ENCODE data around the gene SLC6A7.

Gene SLC6A7

DNA sequence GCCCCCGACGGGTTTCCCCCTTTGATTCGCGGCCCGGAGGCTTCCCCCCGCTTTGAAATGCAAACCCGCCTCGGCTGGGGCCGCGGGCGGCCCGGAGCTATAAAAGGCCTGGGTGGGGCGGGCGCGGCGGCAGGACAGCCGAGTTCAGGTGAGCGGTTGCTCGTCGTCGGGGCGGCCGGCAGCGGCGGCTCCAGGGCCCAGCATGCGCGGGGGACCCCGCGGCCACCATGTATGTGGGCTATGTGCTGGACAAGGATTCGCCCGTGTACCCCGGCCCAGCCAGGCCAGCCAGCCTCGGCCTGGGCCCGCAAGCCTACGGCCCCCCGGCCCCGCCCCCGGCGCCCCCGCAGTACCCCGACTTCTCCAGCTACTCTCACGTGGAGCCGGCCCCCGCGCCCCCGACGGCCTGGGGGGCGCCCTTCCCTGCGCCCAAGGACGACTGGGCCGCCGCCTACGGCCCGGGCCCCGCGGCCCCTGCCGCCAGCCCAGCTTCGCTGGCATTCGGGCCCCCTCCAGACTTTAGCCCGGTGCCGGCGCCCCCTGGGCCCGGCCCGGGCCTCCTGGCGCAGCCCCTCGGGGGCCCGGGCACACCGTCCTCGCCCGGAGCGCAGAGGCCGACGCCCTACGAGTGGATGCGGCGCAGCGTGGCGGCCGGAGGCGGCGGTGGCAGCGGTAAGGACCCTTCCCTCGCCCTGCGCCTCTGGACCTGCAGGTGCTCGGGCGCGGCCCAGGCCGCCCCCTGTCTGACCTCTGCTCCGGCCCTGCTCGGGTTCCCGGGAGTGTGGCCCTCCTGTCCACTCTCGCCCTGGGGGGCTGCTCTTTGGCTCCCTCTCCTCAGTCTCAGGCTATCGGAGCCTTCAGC, 23.0 kb upstream of the SLC6A7 start, which contains the start of gene CDX1:
TSS of gene CDX1 (plus strand) at position 129 of the 862 bp plus-strand sequence. CDS start at position 228, 99 bp downstream.
- in situ Hi-C loops (cut with HindIII; ENCODE audit: low pct_ligation_motif_present, low pct_unique_long_range_greater_than_20kb, low sequenced_read_pairs) = no loop called here
- no peak for DNase-seq

DNA sequence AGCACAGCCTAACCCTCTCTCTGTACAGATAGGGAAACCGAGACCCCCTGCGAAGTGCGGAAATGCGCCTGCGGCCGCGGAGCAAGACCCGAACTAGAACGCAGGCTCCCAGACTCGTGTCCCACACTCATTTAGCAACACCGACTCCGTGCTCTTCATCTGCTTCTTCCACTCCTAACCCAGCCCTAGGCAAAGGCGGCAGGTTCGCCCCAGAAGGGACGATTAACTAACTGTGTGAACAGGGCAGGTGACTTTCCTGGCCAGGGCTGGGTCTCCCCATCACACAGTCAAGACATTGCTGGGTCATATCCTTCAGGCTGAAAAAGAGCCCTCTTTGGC, 22.4 kb upstream of the SLC6A7 start:
- DNase-seq = no peak
- in situ Hi-C loops (cut with HindIII; ENCODE audit: low pct_ligation_motif_present, low pct_unique_long_range_greater_than_20kb, low sequenced_read_pairs) = no loop called here

DNA sequence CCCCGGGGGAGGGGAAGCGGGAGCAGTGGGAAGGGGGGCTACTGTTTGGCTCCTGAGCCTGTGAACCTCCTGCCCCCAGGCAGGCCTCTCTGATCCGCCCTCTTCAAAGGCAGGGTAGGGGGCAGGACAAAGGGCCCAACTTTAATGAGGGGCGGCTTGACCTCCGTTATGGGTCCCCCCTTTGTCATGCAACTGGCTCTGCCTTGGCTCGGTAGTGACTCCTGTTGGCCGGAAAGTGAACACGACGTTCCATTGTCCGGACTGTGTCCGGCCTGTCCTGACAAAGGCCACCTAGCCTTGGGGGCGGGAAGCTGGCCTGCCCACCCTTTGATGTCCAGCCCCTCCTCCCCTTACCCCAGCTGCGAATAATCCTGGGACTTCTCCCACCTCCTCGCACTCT, 22.0 kb upstream of the SLC6A7 start:
- no peak for DNase-seq
- in situ Hi-C loops (cut with HindIII; ENCODE audit: low pct_ligation_motif_present, low pct_unique_long_range_greater_than_20kb, low sequenced_read_pairs) = no loop called here

DNA sequence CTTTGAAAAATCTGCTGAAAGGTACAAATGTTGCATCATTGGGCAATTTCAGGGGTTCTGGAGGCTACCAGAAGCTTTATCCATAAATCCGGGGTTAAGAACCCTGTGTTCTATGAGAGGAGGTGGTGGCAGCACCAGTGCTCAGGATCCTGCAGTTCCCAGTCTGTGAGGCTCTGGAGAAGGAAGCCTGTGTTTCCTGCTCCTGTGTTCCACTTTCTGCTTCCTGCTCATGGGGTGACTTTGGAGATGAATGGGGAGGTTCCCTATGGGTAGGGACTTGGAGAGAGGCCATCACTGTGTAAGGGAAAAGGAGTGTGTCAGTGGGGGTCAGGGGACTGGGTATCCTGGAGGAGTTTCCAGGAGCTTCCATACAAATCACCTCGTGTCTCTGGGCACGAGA, 21.0 kb upstream of the SLC6A7 start:
- in situ Hi-C loops (cut with HindIII; ENCODE audit: low pct_ligation_motif_present, low pct_unique_long_range_greater_than_20kb, low sequenced_read_pairs) = no loop called here
- no peak for DNase-seq

DNA sequence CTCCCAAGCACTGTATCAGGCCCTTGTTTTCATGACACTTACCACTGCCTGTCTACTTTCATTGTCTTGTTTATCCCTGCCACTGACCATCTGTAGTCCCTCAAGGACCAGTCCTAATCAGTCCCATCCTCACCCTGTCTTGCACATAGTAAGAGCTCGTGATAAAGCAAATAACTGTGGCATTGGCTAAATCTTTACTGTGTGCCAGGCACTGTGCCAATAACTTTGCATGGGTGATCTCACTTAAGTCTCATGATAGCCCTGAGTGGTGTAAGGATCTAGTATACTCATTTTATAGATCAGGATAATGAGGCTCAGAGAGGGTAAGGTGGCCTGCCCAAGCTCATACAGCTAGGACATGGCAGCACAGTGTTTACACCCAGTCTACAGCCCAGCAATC, 17.7 kb upstream of the SLC6A7 start:
- in situ Hi-C loops (cut with HindIII; ENCODE audit: low pct_ligation_motif_present, low pct_unique_long_range_greater_than_20kb, low sequenced_read_pairs) = no loop called here
- no peak for DNase-seq

DNA sequence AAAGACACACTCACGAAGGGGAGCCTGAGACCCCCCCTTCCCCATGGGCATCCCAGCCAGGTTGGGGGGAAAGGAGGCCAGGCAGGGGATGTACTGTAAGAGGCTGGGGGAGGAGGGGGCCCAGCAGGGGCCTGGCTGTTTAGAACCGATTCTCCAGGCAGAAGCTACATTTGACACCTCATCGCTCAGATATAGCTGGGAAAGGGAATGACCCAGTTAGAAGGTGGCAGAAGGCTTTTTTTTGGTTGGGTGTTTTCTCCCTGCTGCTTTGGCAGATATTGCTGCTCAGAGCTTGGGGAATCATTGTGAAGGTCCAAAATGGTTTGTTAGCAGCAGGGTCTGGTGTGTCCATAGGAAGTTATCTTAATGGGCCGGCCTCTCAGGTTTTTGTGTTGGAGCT, 17.3 kb upstream of the SLC6A7 start:
- in situ Hi-C loops (cut with HindIII; ENCODE audit: low pct_ligation_motif_present, low pct_unique_long_range_greater_than_20kb, low sequenced_read_pairs) = no loop called here
- no peak for DNase-seq

DNA sequence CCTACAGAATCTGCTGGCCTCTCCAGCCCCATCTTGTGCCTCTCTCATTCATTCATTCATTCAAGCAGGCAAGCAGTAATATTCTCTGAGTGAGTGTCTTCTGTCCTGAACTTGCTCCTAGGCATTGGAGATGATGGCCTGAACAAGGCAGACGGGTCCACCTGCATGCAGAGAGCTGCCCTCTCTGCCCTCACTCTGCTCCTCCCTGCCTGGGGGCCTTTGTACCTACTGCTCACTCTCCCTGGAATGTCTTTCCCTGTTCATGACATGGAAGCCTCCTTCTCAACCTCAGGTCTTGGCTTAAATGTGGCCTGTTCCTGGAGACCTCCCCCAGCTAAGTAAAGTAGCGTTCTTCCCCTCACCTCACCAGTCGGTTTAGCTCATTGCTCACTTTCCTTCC, 16.7 kb upstream of the SLC6A7 start:
- DNase-seq = no peak
- in situ Hi-C loops (cut with HindIII; ENCODE audit: low pct_ligation_motif_present, low pct_unique_long_range_greater_than_20kb, low sequenced_read_pairs) = no loop called here

DNA sequence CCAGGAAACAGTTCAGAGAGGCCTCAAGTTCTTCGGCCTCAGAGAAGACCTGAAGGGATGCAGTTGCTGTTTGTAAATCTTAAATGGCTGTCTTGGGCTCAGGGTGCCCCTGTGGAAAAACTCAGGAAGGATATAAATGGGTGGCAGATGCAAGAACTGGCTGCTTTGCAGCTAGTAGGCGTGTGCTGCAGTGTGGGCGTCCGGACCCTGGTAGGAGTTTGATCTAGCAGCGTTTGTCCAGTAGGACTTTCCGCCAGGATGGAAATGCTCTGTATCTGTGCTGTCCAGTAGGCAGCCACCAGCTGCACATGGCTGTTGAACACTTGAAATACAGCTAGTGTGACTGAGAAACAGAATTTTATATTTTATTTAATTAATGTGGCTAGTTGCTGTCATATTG, 15.6 kb upstream of the SLC6A7 start:
- in situ Hi-C loops (cut with HindIII; ENCODE audit: low pct_ligation_motif_present, low pct_unique_long_range_greater_than_20kb, low sequenced_read_pairs) = no loop called here
- DNase-seq = no peak

DNA sequence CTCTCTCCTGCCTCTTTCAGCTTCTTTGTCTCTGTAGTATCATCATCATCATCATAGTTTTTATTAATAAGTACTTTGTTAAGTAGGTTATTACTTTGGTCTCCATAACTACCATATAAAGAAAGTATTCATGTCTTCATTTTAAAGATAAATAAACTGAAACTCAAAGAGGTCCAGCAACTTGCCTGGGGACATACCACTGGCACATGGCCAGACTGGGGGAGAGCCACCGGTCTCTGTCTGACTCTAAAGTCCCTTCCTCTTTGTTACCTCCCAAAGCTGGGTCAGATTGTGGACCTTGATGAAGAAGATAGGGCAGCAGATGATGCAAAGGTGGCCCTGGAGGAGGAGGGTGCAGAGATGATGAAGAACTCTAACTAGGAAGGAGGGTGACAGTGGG, 14.8 kb upstream of the SLC6A7 start:
- no peak for DNase-seq
- in situ Hi-C loops (cut with HindIII; ENCODE audit: low pct_ligation_motif_present, low pct_unique_long_range_greater_than_20kb, low sequenced_read_pairs) = no loop called here

DNA sequence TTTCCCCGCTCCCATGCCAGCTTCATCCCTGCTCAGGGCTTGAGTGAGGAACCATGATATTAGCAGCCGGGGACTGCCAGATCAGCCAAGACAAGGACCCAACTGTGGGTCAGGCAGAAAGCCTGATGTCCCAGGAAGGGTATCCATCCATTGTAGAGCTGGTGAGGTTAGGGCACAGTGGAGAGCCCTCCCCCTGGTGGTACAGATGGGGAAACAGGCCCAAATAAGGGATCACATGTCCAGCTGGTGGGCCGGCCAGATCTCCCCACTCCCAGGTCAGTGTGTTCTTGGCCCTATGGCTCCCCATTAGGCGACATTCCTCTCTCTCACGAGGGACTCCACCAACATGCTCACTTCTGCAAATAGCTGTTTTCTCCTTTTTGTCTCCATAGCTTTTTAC, 14.3 kb upstream of the SLC6A7 start:
- in situ Hi-C loops (cut with HindIII; ENCODE audit: low pct_ligation_motif_present, low pct_unique_long_range_greater_than_20kb, low sequenced_read_pairs) = no loop called here
- DNase-seq = peak; percentile 40

DNA sequence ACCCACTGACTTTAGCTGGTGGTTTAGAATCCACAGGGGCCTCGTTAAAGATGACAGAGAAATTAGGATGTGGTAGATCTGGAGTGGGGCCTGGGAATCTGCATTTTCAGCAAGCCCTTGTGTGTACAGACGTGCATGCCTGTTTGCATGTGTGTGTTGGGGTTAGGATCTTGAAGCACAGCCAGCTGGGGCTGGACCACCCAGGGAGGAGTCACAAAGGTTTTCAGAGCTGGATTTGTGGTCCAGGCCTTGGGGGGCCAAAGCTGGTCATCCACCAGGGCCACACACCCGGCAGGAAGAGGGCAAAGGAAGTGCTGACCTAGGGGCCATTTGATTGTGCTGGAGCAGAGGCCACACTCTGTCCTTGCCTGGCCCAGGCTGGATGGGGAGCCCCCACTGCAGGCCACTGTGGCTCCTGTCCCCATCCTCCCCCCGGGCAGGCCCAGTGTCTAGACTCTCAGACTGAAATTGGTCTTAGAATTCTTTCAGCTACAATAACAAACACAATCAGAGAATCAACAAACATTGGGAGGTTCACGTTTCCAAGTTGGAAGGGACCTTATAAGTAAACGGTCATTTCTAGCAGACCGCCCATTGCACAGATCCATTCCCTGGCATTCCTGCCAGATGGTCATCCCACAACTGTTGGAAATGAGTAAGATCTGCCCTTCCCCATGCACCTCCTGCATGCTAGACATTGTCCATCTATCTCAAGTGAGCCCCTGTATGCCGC, 13.0 kb upstream of the SLC6A7 start:
- in situ Hi-C loops (cut with HindIII; ENCODE audit: low pct_ligation_motif_present, low pct_unique_long_range_greater_than_20kb, low sequenced_read_pairs) = no loop called here
- DNase-seq = no peak

DNA sequence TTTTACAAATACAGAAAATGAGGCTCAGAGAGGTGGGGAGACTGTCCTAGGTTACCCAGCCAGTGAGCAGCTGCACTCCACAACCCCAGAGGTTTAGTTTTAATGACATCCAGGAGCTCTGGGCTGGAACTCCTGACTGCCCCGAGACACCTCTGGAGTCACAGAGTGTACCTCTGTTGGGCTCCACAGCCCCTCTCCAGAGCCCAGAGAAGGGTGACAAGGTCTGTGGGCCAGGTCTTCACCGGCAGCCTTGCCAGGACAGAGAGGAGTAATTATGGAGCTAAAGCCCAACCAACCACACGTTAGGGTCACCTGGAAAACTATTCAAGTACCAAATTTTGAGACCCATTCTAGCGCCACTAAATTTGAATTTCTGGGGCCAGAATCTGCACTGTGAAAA, 12.1 kb upstream of the SLC6A7 start:
- DNase-seq = no peak
- in situ Hi-C loops (cut with HindIII; ENCODE audit: low pct_ligation_motif_present, low pct_unique_long_range_greater_than_20kb, low sequenced_read_pairs) = no loop called here

DNA sequence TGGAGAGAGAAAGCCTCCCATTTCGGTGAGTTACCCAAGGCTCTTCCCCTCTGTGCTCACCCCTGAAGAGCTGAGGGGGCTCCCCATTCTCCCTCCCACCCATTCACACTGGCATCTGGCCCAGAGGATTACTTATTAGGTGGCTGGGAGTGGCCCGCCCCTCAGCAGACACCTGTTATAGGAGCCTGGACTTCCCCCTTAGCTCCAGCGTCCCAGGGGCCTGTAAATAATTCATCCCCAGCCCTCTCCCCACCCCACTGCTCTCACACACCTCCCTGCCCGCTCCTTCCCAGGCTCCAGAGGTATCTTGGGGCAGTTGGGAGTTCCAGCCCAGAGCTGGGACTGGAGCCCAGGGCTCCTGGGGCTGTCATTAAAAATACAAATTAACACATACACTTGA, 11.6 kb upstream of the SLC6A7 start:
- in situ Hi-C loops (cut with HindIII; ENCODE audit: low pct_ligation_motif_present, low pct_unique_long_range_greater_than_20kb, low sequenced_read_pairs) = no loop called here
- no peak for DNase-seq

DNA sequence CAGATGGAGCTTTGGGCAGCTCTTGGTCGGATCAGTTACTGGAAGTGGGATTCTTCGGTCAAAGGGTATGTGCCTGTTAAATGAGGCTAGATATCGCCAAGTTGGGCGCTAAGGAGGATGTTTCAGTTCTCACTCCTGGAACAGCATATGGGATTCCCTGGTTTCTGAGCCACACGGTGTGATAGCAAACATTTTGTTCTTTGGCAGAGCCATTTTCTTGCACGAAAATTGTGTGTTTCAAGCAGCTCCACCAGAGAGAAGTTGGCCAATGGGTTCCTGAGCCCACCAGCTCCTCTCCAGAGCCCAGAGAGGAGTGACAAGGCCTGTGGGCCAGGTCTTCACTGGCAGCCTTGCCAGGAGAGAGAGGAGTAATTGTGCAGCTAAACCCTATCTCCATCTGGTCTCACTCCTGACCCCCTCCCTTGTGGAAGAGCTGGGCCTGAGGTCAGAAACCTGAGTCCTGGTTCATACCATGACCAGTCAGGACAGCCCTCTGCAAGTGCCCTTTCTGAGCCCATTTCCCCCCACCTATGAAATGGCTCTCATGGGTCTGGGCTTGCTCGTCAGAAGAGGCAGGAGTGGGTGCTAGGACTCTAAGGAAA, 10.7 kb upstream of the SLC6A7 start:
- no peak for DNase-seq
- in situ Hi-C loops (cut with HindIII; ENCODE audit: low pct_ligation_motif_present, low pct_unique_long_range_greater_than_20kb, low sequenced_read_pairs) = no loop called here

DNA sequence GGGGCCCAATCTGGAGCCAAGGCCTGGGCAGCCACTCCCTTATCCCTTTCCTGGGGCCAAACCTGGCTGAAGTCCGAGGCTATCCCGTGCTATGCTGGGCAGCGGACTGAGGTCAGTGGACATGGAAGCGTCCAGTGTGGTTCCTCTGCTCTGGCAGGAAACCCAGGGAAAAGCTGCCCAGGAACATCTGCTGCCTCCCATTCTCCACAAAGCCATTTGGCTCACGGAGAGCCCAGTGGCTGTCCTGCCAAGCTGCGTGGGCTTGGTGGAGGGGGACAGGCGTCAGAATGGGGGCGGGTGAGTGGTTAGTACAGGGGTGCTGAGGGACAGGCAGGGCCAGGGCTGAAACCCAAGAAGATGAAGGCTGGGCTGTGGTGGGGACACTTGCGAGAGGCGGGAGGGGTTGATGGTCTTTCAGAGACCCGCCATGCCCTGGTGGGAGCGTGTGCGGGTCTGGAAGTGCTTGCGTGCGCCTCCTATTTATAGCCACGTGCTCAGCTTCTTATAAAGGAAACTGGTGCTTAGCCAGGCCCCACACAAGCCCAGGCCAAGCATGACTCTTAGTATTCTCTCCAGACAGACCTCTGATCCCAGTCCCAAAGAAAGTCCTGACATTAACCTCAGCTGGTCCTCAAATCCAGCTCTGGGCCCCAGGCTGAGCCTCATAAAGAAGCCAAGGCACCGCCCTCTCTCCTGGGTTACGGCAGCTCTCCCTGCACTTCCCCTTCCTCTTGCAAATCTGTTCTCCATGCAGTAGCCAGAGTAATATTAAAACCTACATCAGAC, 9.4 kb upstream of the SLC6A7 start:
- DNase-seq = no peak

DNA sequence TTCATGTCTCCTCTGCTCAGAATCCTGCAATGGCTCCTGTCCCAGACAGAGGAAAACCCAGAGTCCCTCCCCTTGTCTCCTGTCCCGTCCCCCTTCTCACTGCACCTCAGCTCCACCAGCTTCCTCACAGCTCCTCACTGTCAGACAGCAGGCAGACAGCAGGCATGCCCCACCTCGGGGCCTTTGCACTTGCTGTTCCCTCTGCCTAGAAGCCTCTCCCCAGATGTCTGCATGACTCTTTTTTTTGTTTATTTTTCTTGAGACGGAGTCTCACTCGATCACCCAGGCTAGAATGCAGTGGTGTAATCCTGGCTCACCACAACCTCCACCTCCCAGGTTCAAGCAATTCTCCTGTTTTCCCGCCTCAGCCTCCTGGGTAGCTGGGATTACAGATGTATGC, 8.8 kb upstream of the SLC6A7 start:
- in situ Hi-C loops (cut with HindIII; ENCODE audit: low pct_ligation_motif_present, low pct_unique_long_range_greater_than_20kb, low sequenced_read_pairs) = no loop called here

More for the DNA sequence above, 9.4 kb upstream of the SLC6A7 start:
- in situ Hi-C loops (cut with HindIII; ENCODE audit: low pct_ligation_motif_present, low pct_unique_long_range_greater_than_20kb, low sequenced_read_pairs) = no loop called here

DNA sequence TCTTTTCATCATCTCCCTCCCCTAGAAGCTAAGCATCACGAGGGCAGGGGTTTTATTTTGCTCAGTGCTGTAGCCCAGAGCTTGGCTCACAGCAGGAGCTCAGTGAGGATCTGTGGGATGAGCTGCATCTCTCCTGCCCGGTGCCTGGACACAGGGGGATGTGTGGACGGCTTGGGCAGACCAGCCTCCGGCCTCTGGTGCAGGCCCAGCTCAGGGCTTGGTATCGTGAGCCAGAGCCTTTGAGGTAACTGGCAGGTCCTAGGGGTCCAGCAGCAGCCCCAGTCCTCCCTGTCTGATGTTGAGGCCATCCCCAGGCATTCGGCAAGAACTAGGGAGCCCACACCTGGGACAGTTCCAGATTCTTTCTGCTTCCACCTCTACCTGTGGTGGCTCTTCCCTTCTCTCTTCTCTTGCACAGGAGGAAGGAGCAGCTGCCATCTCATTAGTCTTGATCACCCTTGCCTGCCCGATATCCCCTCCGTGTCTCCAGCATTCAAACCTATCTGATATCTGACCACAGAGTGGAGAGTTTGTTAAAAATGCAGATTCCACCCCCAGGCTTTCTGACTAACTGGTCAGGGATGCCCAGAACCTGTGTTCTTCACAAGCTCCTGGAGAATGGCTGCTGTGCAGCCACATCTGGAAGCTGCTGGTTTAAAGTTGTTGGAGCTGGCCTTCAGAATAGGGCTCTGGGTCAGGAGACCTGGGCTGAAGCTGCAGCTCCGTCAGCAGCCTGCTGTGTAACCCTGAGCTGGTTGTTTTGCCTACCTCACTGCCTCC, 7.9 kb upstream of the SLC6A7 start:
- no peak for DNase-seq
- in situ Hi-C loops (cut with HindIII; ENCODE audit: low pct_ligation_motif_present, low pct_unique_long_range_greater_than_20kb, low sequenced_read_pairs) = no loop called here

More for the DNA sequence above, 8.8 kb upstream of the SLC6A7 start:
- no peak for DNase-seq

DNA sequence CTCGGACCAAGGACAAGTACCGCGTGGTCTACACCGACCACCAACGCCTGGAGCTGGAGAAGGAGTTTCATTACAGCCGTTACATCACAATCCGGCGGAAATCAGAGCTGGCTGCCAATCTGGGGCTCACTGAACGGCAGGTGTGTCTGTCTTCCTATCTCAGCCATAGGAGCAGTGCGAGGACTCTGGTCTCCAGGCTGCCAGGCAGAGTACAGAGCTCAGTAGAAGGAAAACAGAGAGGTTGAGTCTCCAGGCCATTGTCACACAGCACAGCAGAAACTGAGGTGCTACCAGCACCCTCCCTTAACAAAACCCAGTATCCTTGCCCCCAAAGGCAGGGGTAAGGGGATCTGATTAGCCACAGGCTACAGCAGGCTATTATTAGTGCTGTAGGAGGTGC, 7.1 kb upstream of the SLC6A7 start:
- in situ Hi-C loops (cut with HindIII; ENCODE audit: low pct_ligation_motif_present, low pct_unique_long_range_greater_than_20kb, low sequenced_read_pairs) = no loop called here
- no peak for DNase-seq

Measured in ACHN (cell line).